ENCODE measurements around the gene FAM117A.

Gene FAM117A

DNA sequence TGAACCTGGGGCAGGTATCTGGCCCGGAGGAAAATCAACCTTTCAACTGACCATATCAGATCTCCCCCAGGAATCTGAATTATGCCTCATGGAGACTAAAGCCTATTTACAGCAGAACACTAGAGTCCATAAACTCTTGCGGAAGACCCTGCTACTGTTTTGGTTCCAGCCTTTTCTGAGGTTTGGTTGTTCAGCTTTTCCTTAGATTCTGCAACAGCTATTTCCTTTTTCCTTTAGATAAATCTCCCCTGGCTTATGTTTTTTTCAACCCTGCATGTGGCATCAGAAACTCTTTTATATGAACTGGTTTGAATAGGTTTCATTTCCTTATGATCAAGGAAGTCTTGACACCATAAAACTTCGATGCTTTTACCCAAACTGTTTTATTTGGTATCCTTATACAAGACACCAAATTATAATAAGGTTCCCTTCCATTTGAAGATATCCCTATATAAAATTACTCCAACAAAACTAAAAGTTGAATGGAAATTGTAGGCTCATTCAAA, 99.2 kb downstream of the FAM117A start (continued):
- TF ChIP-seq ZNF394 (tag by site-specific recombination; IDR thresholded peaks at IDR 0.05; ENCODE audit: borderline replicate concordance), result no peak
- no peak for TF ChIP-seq KLF10 (tag by site-specific recombination; IDR thresholded peaks at IDR 0.05)
- TF ChIP-seq ZNF660 (tag by site-specific recombination; IDR thresholded peaks at IDR 0.05), result no peak
- TF ChIP-seq ZNF830 (tag by site-specific recombination; IDR thresholded peaks at IDR 0.05; ENCODE audit: low read depth), result no peak
